ENCODE results near the gene RUNX2. TPM values are rescaled to one million over a fixed set of nuclear protein-coding genes. Genes with fewer than 3 reads are reported as not detected.

RUNX2 gene
- total and polyA plus RNA-seq, 2 of the 8 experiments (the other 6 are each of a cell fraction or from before 2014, with no cell fraction given) = 0.26 to 1.2 TPM

DNA sequence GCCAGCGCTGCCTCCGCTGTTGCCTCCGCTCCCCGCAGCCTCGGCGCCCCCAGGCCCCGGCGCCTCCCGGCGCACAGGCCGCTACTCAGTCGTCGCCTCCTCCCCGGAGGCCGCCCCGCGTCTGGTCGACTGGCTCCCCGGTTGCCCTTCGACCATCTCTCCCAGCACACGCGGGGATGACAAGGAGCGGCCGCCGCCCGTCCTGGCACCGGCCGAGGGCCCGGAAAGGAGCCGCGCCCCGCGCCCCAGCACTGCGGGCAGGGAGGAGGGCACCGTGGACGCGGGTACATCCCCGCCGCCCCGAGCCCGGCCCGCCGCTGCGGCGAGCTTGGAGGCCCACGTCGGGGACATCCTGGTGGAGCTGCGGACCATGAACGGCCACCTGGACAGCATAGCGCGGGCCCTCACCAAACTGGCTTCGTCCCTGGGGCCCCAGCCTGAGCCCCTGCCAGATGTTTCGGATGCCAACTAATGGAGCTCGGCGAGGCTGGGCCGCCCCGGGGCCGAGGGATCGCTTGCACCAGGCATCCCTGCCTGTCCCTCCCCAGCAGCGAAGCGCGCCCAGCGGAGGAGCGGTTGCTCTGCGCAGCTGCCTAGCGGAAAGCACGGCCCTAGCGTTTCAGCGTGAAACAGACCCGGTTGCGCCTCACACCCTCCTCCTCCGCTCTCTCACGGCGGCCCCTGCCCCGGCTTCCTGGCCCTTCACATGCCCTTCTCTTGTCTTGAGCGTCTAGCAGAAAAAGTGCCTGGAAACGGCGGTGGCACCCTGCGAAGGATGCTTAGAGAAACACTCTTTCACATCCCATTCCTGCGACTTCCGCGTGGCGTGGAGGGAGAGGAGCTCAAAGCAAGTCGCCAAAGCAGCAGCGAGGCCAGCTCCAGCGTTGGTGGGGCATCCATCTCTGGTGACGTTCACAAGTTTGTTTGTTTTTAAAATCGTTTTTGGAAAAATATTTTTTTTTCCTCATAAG, 335.4 kb downstream of the RUNX2 start (continued):
- TF ChIP-seq GTF2F1 (IDR thresholded peaks at IDR 0.05; ENCODE audit: borderline replicate concordance, low read depth, low read length) (no peak), CBX8 (IDR thresholded peaks at IDR 0.05; ENCODE audit: borderline replicate concordance, low read depth, low read length) (no peak), YY1 (IDR thresholded peaks at IDR 0.05; ENCODE audit: low read depth, low read length) (no peak), POU5F1 (IDR thresholded peaks at IDR 0.05; ENCODE audit: low read depth, low read length) (no peak), RXRA (IDR thresholded peaks at IDR 0.05; ENCODE audit: insufficient read depth, low read depth, low read length) (no peak), MAFK (IDR thresholded peaks at IDR 0.05; ENCODE audit: low read depth, low read length) (no peak), RBBP5 (IDR thresholded peaks at IDR 0.05; ENCODE audit: borderline replicate concordance, low read depth, low read length) (no peak; the same call in 1 of the 2 replicates), JUN (IDR thresholded peaks at IDR 0.05; ENCODE audit: low read depth, low read length) (no peak), KDM4A (IDR thresholded peaks at IDR 0.05; ENCODE audit: low read depth, low read length, severe bottlenecking) (peak; percentile 89), SUZ12 (IDR thresholded peaks at IDR 0.05; ENCODE audit: low read length) (peak; percentile 85), TAF1 (IDR thresholded peaks at IDR 0.05; ENCODE audit: low read depth, low read length) (no peak), BACH1 (IDR thresholded peaks at IDR 0.05; ENCODE audit: low read length) (no peak), MAX (IDR thresholded peaks at IDR 0.05) (peak; percentile 47; the same call in 1 of the 2 replicates), KDM5A (IDR thresholded peaks at IDR 0.05; ENCODE audit: low read length) (no peak), NANOG (IDR thresholded peaks at IDR 0.05; ENCODE audit: insufficient read depth, low read depth, low read length, poor library complexity, severe bottlenecking) (no peak), ASH2L (IDR thresholded peaks at IDR 0.05; ENCODE audit: low read length) (no peak), CHD2 (IDR thresholded peaks at IDR 0.05; ENCODE audit: low read length) (no peak)
- TF ChIP-seq, protein P1, sequence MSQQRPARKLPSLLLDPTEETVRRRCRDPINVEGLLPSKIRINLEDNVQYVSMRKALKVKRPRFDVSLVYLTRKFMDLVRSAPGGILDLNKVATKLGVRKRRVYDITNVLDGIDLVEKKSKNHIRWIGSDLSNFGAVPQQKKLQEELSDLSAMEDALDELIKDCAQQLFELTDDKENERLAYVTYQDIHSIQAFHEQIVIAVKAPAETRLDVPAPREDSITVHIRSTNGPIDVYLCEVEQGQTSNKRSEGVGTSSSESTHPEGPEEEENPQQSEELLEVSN (IDR thresholded peaks at IDR 0.05) = 0 out of 2 replicates have a peak, but pooled peaks have one; percentile 9

All from H1 (cell line).